GM12892 (cell line): ENCODE data around the gene DNAH6.

Experiments used
- POLR2AphosphoS5 ChIP-seq: IDR thresholded peaks from 2 replicates; pipeline ENCODE4 v1.6.1; 2011; ENCODE audit warnings: low read depth, low read length, control low read depth
- TAF1 ChIP-seq: IDR thresholded peaks from 2 replicates; pipeline ENCODE4 v1.6.1; 2011; ENCODE audit warnings: low read depth, mild to moderate bottlenecking, control low read depth, low read length, borderline replicate concordance

DNA sequence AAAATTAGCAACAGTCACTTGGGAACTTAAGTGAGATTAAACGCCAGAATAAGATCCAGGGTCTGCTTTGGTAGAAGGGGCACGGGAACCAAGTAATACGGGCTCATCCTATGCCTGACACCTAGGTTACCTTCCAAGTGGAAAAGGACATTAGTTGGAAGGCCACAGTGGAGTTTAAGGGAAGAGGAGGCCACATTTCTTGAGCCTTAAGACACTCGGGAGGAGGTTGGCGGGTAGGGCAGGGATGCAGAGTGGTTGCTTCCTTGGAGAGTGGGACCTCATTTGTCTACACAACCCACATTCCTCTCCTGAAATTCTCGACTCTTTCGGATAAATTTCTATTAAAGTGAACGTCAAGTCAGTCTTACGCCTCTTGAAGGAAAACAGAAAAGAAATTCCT lies 510 bp upstream of the DNAH6 start:
- no peak for TF ChIP-seq POLR2AphosphoS5
- TF ChIP-seq TAF1: no peak
